GM18526 (cell line): Measurements from ENCODE around the gene QPCT.

Source experiments
- POLR2A ChIP-seq: IDR thresholded peaks from 3 replicates; pipeline ENCODE4 v1.6.1; 2011; ENCODE audit not compliant: insufficient read length; ENCODE audit errors: extremely low read depth

QPCT gene

GRCh38 chr2:37366773-37367172 is 22.3 kb downstream of the QPCT start:
- no peak for TF ChIP-seq POLR2A

GRCh38 chr2:37367310-37367709 is 22.9 kb downstream of the QPCT start:
- TF ChIP-seq POLR2A = no peak

GRCh38 chr2:37367984-37368383 is 23.6 kb downstream of the QPCT start:
- no peak for TF ChIP-seq POLR2A

- no peak for TF ChIP-seq POLR2A
These were observed 26.2 kb downstream of the QPCT start for GRCh38 chr2:37370666-37371065.

GRCh38 chr2:37372000-37372399 is 27.6 kb downstream of the QPCT start:
- TF ChIP-seq POLR2A = no peak

GRCh38 chr2:37375741-37376288 is 31.4 kb downstream of the QPCT start:
- TF ChIP-seq POLR2A = no peak

GRCh38 chr2:37376421-37377186 is 32.2 kb downstream of the QPCT start:
- no peak for TF ChIP-seq POLR2A

- TF ChIP-seq POLR2A = no peak
These were observed 32.7 kb downstream of the QPCT start for GRCh38 chr2:37377187-37377532.

GRCh38 chr2:37378411-37378810 is 34.0 kb downstream of the QPCT start:
- TF ChIP-seq POLR2A = no peak

- TF ChIP-seq POLR2A = no peak
These were observed 35.5 kb downstream of the QPCT start for GRCh38 chr2:37379881-37380296.

GRCh38 chr2:37387148-37387835 is 42.9 kb downstream of the QPCT start:
- TF ChIP-seq POLR2A = no peak

GRCh38 chr2:37388074-37388473 is 43.6 kb downstream of the QPCT start:
- no peak for TF ChIP-seq POLR2A

- no peak for TF ChIP-seq POLR2A
These were observed 45.0 kb downstream of the QPCT start for GRCh38 chr2:37389395-37389794.

GRCh38 chr2:37389989-37390765 is 45.7 kb downstream of the QPCT start:
- no peak for TF ChIP-seq POLR2A

GRCh38 chr2:37390777-37391176 is 46.3 kb downstream of the QPCT start:
- no peak for TF ChIP-seq POLR2A

- no peak for TF ChIP-seq POLR2A
These were observed 47.3 kb downstream of the QPCT start for GRCh38 chr2:37391711-37392110.
